AG04449 (cell line): ENCODE results near the gene APOM.

Experiments used
- CTCF ChIA-PET: fragments of 350-600 bp; formaldehyde crosslinking; extraction: SDS; loops from one replicate; lab custom pipeline; 2021; ENCODE audit warnings: antibody characterized with exemption; lab: Yijun Ruan, JAX
- POLR2A ChIA-PET: fragments of 400-600, 350-600 bp; formaldehyde crosslinking; extraction: SDS; loops from one replicate; lab custom pipeline; 2020; ENCODE audit warnings: antibody characterized with exemption, inconsistent platforms; lab: Yijun Ruan, JAX
- DNase-seq: peaks from one replicate; pipeline ENCODE4 v3.0.0-alpha.2; 2010; ENCODE audit warnings: low read depth, low spot score
- H3K4me3 ChIP-seq: 2 replicates; pipeline ENCODE4 v1.5.1; 2011; ENCODE audit warnings: low read depth, mild to moderate bottlenecking, control low read depth, low read length
- CTCF ChIP-seq: IDR thresholded peaks from one replicate; pipeline ENCODE4 v1.5.1; 2011; ENCODE audit warnings: mild to moderate bottlenecking, moderate library complexity, low read length, control low read depth, inconsistent platforms; ENCODE audit not compliant: insufficient read depth; ENCODE audit errors: missing control alignments

Gene APOM

DNA sequence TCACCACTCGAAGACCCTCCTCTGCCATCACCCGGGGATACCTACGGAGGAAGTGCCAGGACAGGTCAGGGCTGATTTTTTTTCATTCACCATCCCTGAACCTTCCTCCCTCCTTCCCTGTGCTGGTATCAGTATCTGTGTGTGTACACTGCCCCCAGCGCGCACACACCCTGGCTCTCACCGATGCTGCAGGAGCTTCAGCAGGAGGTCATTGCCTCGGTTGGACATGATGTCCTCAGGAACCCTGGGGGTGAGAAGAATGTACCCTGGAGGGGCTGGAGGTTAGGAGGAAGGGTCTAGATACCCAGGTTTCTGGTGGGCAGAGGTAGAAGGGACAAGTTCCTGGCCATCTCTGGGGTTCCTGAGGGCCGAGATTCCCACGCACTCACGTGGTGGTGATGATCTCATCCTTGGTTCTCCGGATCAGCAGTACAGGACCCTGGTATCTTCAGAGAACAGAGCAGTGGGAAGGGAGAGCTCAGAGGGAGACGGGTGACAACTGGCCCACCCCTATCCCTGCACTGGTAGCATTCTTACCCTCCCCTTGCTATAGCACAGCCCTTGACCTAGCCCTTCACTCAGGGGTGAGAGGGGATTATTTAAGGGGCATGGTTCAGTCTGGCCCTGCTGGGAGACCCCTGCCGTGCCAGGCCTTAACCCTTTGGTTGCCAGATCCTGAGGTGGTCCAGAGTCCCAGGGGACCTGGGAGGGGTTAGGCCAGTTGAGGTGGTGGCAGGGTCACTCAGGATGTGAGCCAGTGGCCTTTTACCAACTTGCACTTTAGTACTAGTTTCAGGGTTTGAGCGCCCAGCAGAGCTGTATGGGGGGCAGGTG is 32.4 kb downstream of the APOM start:
- no peak overlapping the region for H3K4me3 ChIP-seq
- no peak for DNase-seq
- ChIA-PET POLR2A (interaction anchor here (1.2 kb wide), 1 partner anchor 139 kb away, joined by 5 read pairs; the partner anchor contains the start of gene HSPA1B), CTCF (interaction anchor here (1.0 to 1.6 kb wide), 3 partner anchors 8 to 18 kb away, joined by 3 to 4 read pairs (median 4); partner anchors contain the start of gene LY6G5B)
- no peak for TF ChIP-seq CTCF

DNA sequence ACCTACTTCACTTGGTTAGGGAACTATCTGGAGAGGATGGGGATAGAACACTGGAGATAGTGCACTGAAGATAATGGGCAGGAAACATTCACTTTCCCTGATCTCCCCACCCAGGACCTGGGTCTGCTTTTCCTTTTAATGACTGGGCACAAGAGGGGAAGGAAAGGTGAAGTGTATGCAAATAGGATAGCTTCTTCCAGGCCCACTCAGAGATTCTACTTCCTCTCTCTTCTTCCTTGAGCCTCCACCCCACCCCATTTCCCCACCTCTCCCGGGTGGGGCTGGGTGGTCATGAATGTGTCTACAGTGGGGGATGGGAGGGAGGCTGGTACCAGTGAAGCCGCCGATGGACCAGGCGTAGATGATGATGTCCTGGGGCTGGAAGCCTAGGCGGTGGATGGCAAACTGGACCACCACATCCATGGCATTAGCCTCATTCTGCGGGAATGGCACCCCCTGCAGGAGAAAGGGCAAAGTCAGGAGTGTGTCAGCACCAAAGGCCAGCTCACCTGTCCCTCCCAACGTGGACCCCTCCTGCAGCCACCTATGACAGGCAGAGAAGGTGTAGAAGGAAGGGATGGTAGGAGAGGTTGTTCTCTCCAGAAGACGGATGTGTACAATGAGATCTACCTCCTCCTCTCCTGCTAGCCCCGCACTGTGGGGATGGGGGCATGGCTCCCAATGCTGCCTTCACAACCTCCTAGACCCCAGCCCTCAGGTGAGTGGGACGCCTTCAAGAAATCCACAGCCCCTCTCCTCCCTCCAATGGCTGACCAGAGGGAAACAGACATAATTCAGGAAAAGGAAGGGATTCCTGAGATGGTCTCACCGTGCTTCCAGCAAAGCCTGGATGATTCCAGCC is 33.8 kb downstream of the APOM start:
- no peak overlapping the region for H3K4me3 ChIP-seq
- POLR2A ChIA-PET = no interaction called here
- TF ChIP-seq CTCF = peak; percentile 48
- CTCF ChIA-PET = interaction anchor here (0.9 to 4.4 kb wide), 8 partner anchors 9 to 183 kb away, joined by 3 to 29 read pairs (median 5); partner anchors contain the start of genes ABHD16A, C6orf47, HSPA1B and LY6G5C
- no peak for DNase-seq

DNA sequence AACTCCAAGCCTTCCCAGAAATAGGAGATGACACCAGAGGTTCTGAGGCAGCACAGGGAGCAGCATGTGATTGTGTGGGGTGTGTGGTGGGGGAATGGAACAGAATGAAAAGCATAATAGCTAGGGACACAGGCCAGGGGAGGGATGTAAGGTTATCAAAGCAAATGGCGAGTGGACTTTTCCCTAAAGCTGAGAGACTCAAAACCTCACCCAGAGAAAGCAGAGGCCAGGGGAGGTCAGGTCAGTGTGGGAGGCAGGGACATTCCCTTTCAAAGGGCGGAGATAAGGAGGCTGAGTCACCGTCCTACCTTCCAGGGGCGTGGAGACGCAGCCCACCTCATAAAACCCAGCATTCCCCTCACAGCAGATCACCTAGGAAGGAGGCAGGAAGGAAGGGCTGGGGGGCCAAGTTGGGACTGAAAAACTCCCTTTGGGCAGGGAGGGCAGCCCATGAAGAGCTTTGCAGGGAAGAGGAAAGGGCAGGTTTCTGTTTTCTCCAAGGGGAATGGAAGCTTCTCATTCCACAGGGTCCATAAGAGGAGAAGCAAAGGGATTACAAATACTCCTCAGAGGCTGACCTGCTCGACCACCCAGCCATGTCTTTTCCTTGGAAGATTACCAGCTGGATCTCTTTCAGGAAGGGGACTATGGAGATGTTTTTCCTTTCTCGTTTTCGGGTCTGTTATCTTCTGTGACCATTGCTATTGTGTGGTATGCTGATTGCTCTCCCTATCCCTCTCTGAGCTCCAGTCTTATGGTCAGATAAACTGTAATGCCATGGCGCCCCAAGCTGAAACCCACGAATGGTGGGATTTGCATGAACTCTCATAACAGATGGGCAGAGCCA is 34.8 kb downstream of the APOM start:
- POLR2A ChIA-PET = interaction anchor here (1.1 kb wide), 1 partner anchor 12 kb away, joined by 3 read pairs; the partner anchor contains the start of gene ABHD16A
- CTCF ChIA-PET = interaction anchor here (0.8 to 4.4 kb wide), 10 partner anchors 8 to 182 kb away, joined by 3 to 29 read pairs (median 5); partner anchors contain the start of genes ABHD16A, C6orf47, HSPA1B and LY6G5C
- no peak for DNase-seq
- no peak overlapping the region for H3K4me3 ChIP-seq
- TF ChIP-seq CTCF = no peak

- no peak for DNase-seq
- no peak for TF ChIP-seq CTCF
- POLR2A ChIA-PET = interaction anchor here (1.1 kb wide), 1 partner anchor 12 kb away, joined by 3 read pairs; the partner anchor contains the start of gene ABHD16A
- no peak overlapping the region for H3K4me3 ChIP-seq
- CTCF ChIA-PET = interaction anchor here (0.8 to 4.4 kb wide), 7 partner anchors 7 to 136 kb away, joined by 4 to 29 read pairs (median 8); partner anchors contain the start of genes ABHD16A, HSPA1B and LY6G5C
Measured at GRCh38 chr6:31691078-31691463, 35.4 kb downstream of the APOM start.

- H3K4me3 ChIP-seq = no peak overlapping the region
- ChIA-PET CTCF (interaction anchor here (0.8 to 4.4 kb wide), 7 partner anchors 9 to 138 kb away, joined by 3 to 29 read pairs (median 6); partner anchors contain the start of gene LY6G5C), POLR2A (interaction anchor here (1.1 kb wide), 1 partner anchor 11 kb away, joined by 3 read pairs; the partner anchor contains the start of gene ABHD16A)
- DNase-seq = no peak
- no peak for TF ChIP-seq CTCF
Measured at GRCh38 chr6:31691564-31692108, 35.9 kb downstream of the APOM start.
